Muscle layer of duodenum (tissue), 2 donors: Measurements from ENCODE around the gene ALX4.

ENCODE experiments used
- H3K27ac ChIP-seq: one replicate; pipeline ENCODE4 v1.7.0; 2013; ENCODE audit warnings: mild to moderate bottlenecking, low read length
- H3K27me3 ChIP-seq: one replicate; pipeline ENCODE4 v1.7.0; 2013; ENCODE audit warnings: low read depth, mild to moderate bottlenecking, control low read depth, low read length
- H3K36me3 ChIP-seq, 2 donors: one replicate each; pipeline ENCODE4 v1.7.0; 2013; ENCODE audit warnings: low read length in 2 of 2, control low read depth in 1 of 2, mild to moderate bottlenecking in 1 of 2; ENCODE audit not compliant: insufficient read depth in 2 of 2, control insufficient read depth in 1 of 2
- H3K4me1 ChIP-seq, 2 donors: one replicate each; pipeline ENCODE4 v1.7.0; 2013; ENCODE audit warnings: low read length in 2 of 2, mild to moderate bottlenecking in 2 of 2, control low read depth in 1 of 2, moderate library complexity in 1 of 2; ENCODE audit not compliant: insufficient read depth in 2 of 2, control insufficient read depth in 1 of 2
- H3K4me3 ChIP-seq, 2 donors: one replicate each; pipeline ENCODE4 v1.7.0; 2013; ENCODE audit warnings: low read length in 2 of 2, low read depth in 1 of 2, mild to moderate bottlenecking in 1 of 2
- H3K9me3 ChIP-seq, 2 donors: one replicate each; pipeline ENCODE4 v1.7.0; 2013; ENCODE audit warnings: low read length in 2 of 2, control low read depth in 1 of 2, mild to moderate bottlenecking in 1 of 2; ENCODE audit not compliant: control insufficient read depth in 1 of 2
- donor health status: healthy.

The ALX4 gene

DNA sequence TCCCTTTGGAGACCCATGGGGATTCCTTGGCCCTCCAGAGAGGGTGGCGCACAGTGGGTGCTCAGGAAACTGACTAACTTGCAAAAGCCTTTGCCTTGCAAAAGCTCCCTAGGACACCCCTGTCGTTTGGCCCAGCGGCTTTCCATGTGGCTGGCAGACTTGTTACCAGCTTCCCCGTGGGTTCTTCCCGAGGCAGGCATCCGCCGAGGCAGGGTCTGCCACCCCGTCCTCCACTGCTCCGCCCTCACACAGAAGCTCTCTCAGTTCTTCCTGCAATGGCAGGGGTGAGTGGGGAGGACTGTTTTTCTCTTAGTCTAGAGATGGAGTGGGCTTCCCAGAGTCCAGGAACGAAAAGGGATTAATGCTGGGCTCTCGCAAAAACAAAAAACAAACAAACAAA is 23.0 kb downstream of the ALX4 start:
- H3K4me3 ChIP-seq: no peak overlapping the region
- no peak overlapping the region for H3K27ac ChIP-seq
- H3K9me3 ChIP-seq: no peaks in the 10 kb centered on the region
- no peaks in the 10 kb centered on the region for H3K4me1 ChIP-seq
- no peaks in the 10 kb centered on the region for H3K27me3 ChIP-seq
- H3K36me3 ChIP-seq: no peaks in the 10 kb centered on the region

DNA sequence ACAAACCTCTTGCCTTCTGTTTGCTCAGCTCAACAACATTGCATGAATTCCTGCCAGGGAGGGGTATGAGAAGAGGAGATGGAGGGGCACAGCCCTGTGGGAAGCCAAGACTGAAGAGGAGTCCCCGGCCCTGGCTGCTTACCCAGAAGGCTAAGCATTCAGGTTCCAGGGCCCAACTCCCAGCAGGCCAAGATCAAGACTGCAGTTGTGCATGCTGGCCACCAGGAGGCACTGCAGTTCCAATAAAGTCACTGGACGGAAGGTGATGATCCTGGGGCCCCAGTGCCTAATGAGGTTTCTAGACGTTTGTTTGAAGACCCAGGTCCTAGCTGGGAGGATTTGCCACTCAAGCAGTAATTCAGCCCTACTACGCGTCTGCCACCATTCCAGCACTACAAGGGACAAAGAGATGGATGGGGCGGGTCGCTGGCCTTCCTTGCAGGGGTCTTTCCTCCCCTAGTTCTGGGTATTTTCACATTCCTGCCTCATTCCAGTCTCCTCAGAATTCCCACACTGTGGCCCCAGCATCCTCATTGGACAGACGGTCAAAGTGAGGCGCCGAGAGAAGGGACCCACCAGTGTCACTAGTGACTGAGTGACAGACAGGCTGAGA is 23.6 kb downstream of the ALX4 start:
- H3K4me3 ChIP-seq: no peak overlapping the region
- H3K27ac ChIP-seq: no peak overlapping the region
- H3K4me1 ChIP-seq: no peaks in the 10 kb centered on the region
- no peaks in the 10 kb centered on the region for H3K9me3 ChIP-seq
- H3K27me3 ChIP-seq: no peaks in the 10 kb centered on the region
- H3K36me3 ChIP-seq: no peaks in the 10 kb centered on the region

DNA sequence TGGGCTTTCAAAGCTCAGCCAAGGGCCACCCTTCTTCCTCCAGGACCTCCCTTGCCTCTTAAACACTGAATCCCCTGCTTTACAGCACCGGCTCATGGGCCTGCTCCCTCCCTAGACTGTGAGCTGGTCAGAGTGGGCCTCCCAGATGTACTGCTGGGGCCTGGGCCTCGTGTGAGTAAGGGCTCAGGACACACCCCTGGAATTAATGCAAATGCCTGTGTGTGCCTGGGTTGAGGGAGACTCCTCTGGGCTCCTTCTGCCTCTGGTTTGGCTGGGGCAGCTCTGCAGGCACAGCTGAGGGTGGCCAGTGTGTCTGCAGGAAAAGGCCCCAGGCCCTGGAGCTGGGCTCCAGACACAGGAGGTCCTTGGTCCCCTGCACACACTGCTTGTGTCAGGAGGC is 24.2 kb downstream of the ALX4 start:
- Histone ChIP-seq H3K27me3 (no peaks in the 10 kb centered on the region), H3K4me1 (no peaks in the 10 kb centered on the region), H3K36me3 (no peaks in the 10 kb centered on the region), H3K27ac (no peak overlapping the region), H3K4me3 (no peak overlapping the region), H3K9me3 (no peaks in the 10 kb centered on the region)

DNA sequence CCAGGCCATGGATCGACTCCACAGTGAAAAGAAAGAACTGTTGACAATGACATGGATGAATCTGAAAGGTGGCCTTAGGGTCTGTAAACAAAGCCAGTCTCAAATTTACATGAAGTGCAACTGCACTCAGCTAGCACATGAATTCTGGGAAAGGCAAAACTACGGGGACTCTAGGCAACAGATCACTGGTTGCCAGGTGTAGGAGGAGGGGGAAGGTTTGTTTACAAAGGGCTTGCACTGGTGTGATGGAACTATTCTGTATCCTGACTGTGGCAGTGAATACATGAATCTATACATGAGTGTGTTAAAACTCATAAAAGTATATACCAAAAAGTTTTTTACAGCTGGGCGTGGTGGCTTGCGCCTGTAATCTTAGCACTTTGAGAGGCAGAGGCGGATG is 27.3 kb downstream of the ALX4 start:
- Histone ChIP-seq H3K27ac (no peak overlapping the region), H3K9me3 (no peaks in the 10 kb centered on the region), H3K4me1 (no peaks in the 10 kb centered on the region), H3K27me3 (no peaks in the 10 kb centered on the region), H3K36me3 (no peaks in the 10 kb centered on the region), H3K4me3 (no peak overlapping the region)

DNA sequence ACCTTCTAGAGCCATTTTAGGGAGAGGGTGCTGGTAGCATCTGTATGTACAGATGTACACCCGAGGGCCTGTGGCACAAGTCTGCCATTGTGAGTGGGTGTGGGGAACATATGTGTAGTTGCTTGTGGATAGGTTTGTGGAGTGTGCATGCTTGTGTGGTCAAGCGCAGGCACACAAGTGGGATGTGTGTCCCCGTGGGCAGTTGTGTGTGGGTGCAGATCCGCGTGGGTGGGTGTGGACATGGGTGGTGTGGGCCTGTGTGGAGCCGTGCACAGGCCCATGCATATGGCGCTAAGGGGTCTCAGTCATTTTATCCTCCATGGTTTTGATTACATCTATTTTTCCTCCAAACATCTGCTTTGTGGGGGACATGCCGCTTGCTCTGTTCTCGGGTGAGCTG is 28.8 kb downstream of the ALX4 start:
- Histone ChIP-seq H3K36me3 (no peaks in the 10 kb centered on the region), H3K4me1 (no peaks in the 10 kb centered on the region), H3K4me3 (no peak overlapping the region), H3K27me3 (no peaks in the 10 kb centered on the region), H3K27ac (no peak overlapping the region), H3K9me3 (no peaks in the 10 kb centered on the region)

DNA sequence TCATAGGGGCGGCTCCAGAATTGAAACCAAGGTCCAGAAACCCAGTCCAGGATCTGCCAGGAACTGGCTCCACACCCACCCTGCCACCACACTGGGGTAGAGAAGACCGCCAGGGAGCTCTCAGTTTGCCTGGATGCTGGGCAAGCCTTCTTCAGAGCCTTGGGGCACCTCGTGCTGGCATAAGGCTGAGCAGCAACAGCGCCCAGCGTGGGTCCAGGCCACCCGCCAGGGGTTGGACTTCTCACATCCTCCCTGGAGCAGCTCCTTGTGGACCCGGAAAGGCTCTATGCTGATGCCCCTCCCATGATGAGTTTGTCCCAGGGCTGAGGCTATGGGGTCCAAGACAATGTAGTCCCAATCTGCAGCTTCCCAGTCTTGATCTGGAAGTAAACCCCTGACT is 29.7 kb downstream of the ALX4 start:
- Histone ChIP-seq H3K4me1 (no peaks in the 10 kb centered on the region), H3K27me3 (no peaks in the 10 kb centered on the region), H3K36me3 (no peaks in the 10 kb centered on the region), H3K9me3 (no peaks in the 10 kb centered on the region), H3K4me3 (no peak overlapping the region), H3K27ac (no peak overlapping the region)

DNA sequence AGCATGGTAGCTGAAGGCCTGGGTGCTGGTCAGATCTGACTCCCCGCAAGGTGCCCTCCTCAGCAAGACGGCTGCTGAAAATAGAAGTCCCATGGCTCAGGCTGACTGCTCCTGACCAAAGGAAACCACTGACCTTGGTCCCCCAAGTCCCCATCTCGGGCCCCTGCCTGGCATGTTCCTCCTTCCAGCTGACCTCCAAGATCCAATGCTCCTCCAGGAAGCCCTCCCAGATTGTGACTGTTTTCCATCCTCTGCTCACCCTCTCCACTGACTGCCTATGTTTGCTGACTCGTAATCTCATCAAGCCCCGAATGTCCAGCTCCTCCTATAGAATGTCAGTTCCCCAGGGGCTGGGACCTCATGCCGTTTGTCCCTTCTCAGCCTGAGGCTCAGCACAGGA is 30.5 kb downstream of the ALX4 start:
- Histone ChIP-seq H3K27ac (no peak overlapping the region), H3K4me1 (no peaks in the 10 kb centered on the region), H3K4me3 (no peak overlapping the region), H3K27me3 (no peaks in the 10 kb centered on the region), H3K9me3 (no peaks in the 10 kb centered on the region), H3K36me3 (no peaks in the 10 kb centered on the region)

DNA sequence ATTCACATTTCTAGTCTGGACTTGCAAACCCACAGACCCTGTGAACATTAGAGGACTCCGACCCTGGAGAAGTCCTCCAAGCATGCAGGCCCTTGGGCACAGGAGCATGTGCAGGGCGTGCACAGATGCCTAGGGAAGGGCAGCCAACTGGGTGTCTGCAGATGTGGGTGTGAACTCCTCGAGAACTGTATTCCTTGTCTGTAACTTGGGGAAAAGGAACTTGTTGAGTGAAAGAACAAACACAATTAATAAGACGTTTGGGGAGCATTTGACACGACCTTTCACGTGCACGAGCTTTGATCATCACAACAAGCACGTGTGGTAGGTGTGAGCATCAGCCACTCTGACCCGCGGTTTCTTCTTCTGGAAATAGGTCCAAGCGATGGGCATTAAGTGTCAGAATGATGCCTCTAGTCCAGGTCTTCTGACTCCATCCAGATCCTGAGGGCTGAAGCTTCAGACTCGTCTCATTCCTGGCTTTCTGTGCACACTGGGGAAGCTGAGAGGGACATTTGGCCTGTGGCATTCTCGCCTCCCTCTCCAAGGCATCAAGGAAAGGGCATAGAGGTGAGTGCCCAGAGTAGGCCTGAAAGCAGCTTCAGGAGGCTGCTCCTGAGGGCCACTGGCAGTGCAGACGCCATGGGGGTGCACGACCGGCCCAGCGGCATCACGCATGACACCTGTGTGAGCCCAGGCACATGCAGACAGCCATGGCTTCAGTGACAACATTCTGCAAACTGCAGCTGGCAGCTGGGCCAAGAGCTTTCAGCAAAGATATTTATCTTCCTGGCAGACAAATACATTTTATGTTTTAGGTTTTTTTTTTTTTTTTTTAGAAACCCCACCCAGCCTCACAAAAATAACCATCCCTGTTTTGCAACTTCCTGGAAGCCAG is 32.5 kb downstream of the ALX4 start:
- H3K4me3 ChIP-seq: no peak overlapping the region
- H3K36me3 ChIP-seq: no peaks in the 10 kb centered on the region
- no peaks in the 10 kb centered on the region for H3K27me3 ChIP-seq
- no peaks in the 10 kb centered on the region for H3K9me3 ChIP-seq
- H3K27ac ChIP-seq: no peak overlapping the region
- no peaks in the 10 kb centered on the region for H3K4me1 ChIP-seq

DNA sequence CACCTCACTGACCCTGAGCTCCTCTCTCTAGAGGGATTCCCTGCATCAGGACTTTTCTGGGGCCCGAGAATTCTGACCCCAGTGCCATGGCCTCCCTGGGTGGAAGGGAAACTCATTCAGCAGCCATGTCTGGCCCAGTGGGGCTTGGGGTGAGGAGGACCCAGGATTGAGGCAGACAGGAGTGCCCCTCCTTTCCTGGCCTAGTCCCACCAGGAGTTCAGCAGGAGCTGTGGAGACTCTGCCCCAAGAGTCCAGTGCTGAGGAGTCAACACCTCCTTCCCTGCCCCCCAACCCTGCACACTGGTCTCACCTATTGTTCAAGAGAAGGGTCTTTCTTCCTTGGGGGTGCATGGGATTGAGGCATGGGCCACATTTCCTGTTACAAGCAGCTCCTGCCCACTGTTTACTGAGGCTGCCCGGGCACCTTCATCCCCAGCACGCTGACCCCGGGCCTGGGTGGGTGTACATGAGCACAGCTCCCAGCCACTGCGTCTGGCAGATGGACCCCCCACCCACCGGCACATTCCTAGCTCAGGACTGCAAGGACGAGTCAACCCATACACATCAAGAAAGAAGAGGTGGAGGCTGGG is 33.9 kb downstream of the ALX4 start:
- no peak overlapping the region for H3K27ac ChIP-seq
- H3K36me3 ChIP-seq: no peaks in the 10 kb centered on the region
- H3K4me3 ChIP-seq: no peak overlapping the region
- no peaks in the 10 kb centered on the region for H3K4me1 ChIP-seq
- no peaks in the 10 kb centered on the region for H3K9me3 ChIP-seq
- H3K27me3 ChIP-seq: no peaks in the 10 kb centered on the region

DNA sequence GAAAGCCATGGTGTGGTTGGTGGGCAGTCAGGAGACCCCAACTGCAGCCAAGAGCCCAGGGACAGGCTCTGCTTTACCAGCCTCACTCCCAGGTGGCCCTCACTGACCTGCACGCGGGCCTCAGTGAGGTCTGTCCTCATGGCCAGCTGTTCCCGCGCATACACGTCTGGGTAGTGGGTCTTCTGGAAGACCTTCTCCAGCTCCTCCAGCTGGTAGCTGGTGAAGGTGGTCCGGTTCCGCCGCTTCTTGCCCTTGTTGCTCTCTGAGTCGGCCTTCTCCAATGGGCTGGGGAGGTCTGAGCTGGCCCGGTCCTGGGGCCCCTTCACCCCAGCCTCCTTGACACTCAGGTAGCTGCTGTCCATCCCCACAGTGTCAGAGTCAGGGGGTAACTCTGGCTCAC is 34.7 kb downstream of the ALX4 start:
- no peaks in the 10 kb centered on the region for H3K9me3 ChIP-seq
- H3K36me3 ChIP-seq: no peaks in the 10 kb centered on the region
- H3K27me3 ChIP-seq: no peaks in the 10 kb centered on the region
- no peak overlapping the region for H3K27ac ChIP-seq
- no peaks in the 10 kb centered on the region for H3K4me1 ChIP-seq
- no peak overlapping the region for H3K4me3 ChIP-seq

DNA sequence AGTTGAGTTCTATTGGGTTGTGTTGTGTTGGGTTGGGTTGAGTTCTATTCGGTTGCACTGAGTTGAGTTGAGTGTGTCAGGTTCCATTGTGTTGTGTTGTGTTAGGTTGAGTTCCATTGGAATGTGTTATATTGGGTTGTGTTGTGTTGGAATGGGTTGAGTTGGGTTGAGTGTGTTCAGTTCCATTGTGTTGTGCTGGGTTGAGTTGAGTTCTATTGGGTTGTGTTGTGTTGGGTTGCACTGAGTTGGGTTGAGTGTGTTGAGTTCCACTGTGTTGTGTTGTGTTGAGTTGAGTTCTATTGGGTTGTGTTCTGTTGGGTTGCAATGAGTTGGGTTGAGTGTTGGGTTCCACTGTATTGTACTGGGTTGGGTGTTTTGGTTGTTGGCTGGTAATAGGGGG is 35.5 kb downstream of the ALX4 start:
- Histone ChIP-seq H3K9me3 (no peaks in the 10 kb centered on the region), H3K27ac (no peak overlapping the region), H3K27me3 (no peaks in the 10 kb centered on the region), H3K4me3 (no peak overlapping the region), H3K4me1 (no peaks in the 10 kb centered on the region), H3K36me3 (no peaks in the 10 kb centered on the region)
